SU-DHL-6 (cell line): ENCODE results near the gene RNU6-8.

Experiments used
- EZH2phosphoT487 ChIP-seq: fragments of 200-600 bp; sonication (generic), shearing (Covaris generic); conservative IDR thresholded peaks from 2 replicates; pipeline ENCODE4 v1.6.1; 2018; ENCODE audit warnings: mild to moderate bottlenecking, antibody characterized with exemption, low read length, moderate library complexity, mixed read lengths
- TF ChIP-seq, protein P1 (sequence below): fragments of 200-600 bp; sonication (generic); IDR thresholded peaks from one replicate; pipeline ENCODE4 v1.5.1; 2017; ENCODE audit warnings: antibody characterized with exemption, mild to moderate bottlenecking, low read length, moderate library complexity; ENCODE audit not compliant: insufficient read depth, poor library complexity, severe bottlenecking

DNA sequence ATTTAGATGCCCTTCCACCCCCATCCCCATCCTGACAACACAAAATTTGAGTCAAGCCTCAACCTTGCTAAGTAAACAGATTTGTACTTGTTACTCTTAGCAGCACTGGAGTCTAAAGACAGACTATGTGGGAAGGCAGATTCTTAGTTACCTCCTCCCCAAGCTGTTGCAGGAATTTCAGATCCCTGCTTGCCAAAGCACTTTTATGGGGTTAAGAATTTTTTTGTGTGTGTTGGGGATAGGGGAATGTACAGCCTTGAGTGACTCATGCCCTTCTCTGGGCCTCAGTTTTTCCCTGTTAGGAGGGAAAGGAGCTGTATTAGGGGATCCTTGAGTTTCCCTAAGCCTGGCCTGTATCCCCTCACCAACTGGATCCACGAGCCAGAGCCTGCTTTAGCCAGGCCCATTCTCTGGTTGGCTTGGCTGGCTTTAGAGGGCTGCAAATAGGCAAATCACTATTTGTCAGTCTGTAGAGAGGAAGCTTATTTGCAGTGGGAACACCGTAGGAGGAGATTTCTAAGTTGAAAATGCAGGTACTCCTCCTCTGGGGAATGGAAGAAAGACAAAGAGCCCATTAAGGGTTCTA lies 27.7 kb upstream of the RNU6-8 start:
- TF ChIP-seq, protein P1, sequence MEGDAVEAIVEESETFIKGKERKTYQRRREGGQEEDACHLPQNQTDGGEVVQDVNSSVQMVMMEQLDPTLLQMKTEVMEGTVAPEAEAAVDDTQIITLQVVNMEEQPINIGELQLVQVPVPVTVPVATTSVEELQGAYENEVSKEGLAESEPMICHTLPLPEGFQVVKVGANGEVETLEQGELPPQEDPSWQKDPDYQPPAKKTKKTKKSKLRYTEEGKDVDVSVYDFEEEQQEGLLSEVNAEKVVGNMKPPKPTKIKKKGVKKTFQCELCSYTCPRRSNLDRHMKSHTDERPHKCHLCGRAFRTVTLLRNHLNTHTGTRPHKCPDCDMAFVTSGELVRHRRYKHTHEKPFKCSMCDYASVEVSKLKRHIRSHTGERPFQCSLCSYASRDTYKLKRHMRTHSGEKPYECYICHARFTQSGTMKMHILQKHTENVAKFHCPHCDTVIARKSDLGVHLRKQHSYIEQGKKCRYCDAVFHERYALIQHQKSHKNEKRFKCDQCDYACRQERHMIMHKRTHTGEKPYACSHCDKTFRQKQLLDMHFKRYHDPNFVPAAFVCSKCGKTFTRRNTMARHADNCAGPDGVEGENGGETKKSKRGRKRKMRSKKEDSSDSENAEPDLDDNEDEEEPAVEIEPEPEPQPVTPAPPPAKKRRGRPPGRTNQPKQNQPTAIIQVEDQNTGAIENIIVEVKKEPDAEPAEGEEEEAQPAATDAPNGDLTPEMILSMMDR, result no peak
- no peak for TF ChIP-seq EZH2phosphoT487
